ENCODE data around the gene STK32A.

- TF ChIP-seq CTCF (IDR thresholded peaks at IDR 0.05; ENCODE audit: low read depth, low read length, poor library complexity, severe bottlenecking) (no peak), EZH2phosphoT487 (IDR thresholded peaks at IDR 0.05; ENCODE audit: borderline replicate concordance, low read length) (no peak)
These were observed 106.1 kb downstream of the STK32A start for GRCh38 chr5:147340941-147341340.

Data from DOHH2 (cell line).